ENCODE results near the gene SP140L. TPM values are rescaled to one million over a fixed set of nuclear protein-coding genes. Genes with fewer than 3 reads are reported as not detected.
"Not testable (repeated sequence)": the region's sequence is repeated elsewhere in the genome, so short reads cannot be mapped to it uniquely, and the experiment has no call there.

SP140L gene
- 10 to 100 TPM; 22.1 to 53.6 (median 35.7) TPM for total RNA-seq

- peak; percentile 84 to 91 (median 86) for DNase-seq
- Histone ChIP-seq H3K36me3 (no peaks in the 10 kb centered on the region), H3K27ac (peak within 1 kb of the TSS; percentile 81 to 86 (median 83)), H3K27me3 (no peaks in the 10 kb centered on the region), H3K4me3 (peak within 1 kb of the TSS; percentile 30 to 59 (median 53)), H3K9me3 (no peaks in the 10 kb centered on the region), H3K4me1 (peaks cover 0 to 10% (median 3%) of the 10 kb centered on the region in 4 donors)
- TF ChIP-seq CTCF (IDR thresholded peaks at IDR 0.05): no peak
- peak; percentile 55 to 60 for TF ChIP-seq POLR2A (IDR thresholded peaks at IDR 0.05)
Observed at GRCh38 chr2:230326453-230327417, at the start of gene SP140L. Gene SP140L (plus strand): TSS chr2:230327193. CDS start chr2:230327270, 77 bp downstream.

GRCh38 chr2:230282936-230283335, 44.1 kb upstream of the SP140L start:
- no peaks in the 10 kb centered on the region for H3K4me1 ChIP-seq
- no peaks in the 10 kb centered on the region for H3K9me3 ChIP-seq
- DNase-seq: no peak
- H3K27me3 ChIP-seq: no peaks in the 10 kb centered on the region
- H3K4me3 ChIP-seq: no peak overlapping the region
- H3K27ac ChIP-seq: no peak overlapping the region
- no peaks in the 10 kb centered on the region for H3K36me3 ChIP-seq
- TF ChIP-seq POLR2A (IDR thresholded peaks at IDR 0.05) (no peak), CTCF (IDR thresholded peaks at IDR 0.05) (no peak)

DNA sequence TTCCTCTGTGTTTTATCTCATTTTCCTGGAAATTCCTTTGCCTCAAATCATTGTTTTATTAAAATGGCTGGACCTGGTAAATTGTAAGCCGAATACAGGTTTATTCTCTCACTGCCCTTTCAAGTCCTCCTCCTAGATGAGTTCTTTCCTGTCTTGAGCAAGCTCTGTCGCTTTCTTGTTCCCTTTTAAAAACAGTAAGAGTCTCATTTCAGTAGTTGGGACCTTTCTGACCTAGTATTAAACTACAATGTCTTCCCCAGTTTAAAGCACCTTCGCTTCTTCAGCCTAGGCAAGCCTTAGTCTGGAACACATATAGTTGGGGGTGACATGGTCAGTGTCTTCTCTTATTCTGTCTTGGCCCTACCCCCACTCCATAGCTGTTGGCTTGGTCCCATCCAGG, 40.9 kb upstream of the SP140L start:
- TF ChIP-seq CTCF (IDR thresholded peaks at IDR 0.05): no peak
- TF ChIP-seq POLR2A (IDR thresholded peaks at IDR 0.05): no peak
- H3K36me3 ChIP-seq: no peaks in the 10 kb centered on the region
- H3K27me3 ChIP-seq: no peaks in the 10 kb centered on the region
- H3K27ac ChIP-seq: no peak overlapping the region
- H3K4me3 ChIP-seq: no peak overlapping the region
- no peak for DNase-seq
- H3K9me3 ChIP-seq: peaks cover 0 to 3% (median 0%) of the 10 kb centered on the region in 4 donors
- no peaks in the 10 kb centered on the region for H3K4me1 ChIP-seq

- H3K27me3 ChIP-seq, DNase-seq, H3K36me3 ChIP-seq, H3K27ac ChIP-seq, H3K4me1 ChIP-seq, H3K9me3 ChIP-seq, H3K4me3 ChIP-seq: not testable (repeated sequence)
Observed at GRCh38 chr2:230289311-230289710, 37.7 kb upstream of the SP140L start.

DNA sequence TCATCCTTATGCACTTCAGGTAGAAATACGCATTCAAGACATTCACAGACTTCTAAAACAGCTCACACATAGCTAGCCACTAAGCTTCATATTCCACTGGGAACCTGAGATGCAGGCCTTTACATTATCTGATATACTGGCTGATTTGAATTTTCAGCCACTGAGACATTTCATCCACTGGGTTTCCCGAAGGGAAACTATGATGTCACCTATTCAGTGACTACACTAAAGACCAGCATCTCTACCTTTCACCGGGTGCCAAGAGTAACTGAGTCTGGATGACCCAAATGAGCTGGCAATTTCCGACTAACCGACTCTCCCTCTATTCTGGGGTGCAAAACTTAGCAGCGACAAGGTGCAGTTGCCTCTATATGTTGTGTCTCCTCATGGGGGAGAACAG, 31.8 kb upstream of the SP140L start:
- Histone ChIP-seq H3K27ac (no peak overlapping the region), H3K4me1 (no peaks in the 10 kb centered on the region), H3K27me3 (no peaks in the 10 kb centered on the region), H3K36me3 (no peaks in the 10 kb centered on the region), H3K4me3 (no peak overlapping the region), H3K9me3 (no peaks in the 10 kb centered on the region)
- no peak for DNase-seq
- TF ChIP-seq POLR2A (IDR thresholded peaks at IDR 0.05) (no peak), CTCF (IDR thresholded peaks at IDR 0.05) (no peak)

DNA sequence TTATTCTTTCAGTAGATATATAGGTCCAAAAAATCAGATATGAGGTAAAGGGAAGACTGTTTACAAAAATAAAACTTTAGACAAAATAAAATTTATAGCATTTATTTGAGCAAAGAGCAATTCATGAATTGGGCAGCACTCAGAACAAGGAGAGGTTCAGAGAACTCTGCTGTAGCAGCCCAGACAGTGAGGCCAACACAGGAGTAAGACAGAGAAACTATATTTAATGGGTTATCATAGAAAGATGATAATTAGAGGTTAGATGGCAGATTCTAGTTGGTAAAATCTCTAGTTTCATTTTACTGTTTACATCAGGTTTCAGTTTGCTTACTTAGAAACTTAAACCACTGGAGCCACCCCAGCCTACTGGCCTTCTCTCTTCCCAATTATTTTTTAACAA, 30.1 kb upstream of the SP140L start:
- H3K9me3 ChIP-seq: no peaks in the 10 kb centered on the region
- TF ChIP-seq POLR2A (IDR thresholded peaks at IDR 0.05): no peak
- TF ChIP-seq CTCF (IDR thresholded peaks at IDR 0.05): no peak

More for the DNA sequence above, 30.1 kb upstream of the SP140L start:
- H3K27me3 ChIP-seq: no peaks in the 10 kb centered on the region
- no peak overlapping the region for H3K4me3 ChIP-seq
- no peak for DNase-seq
- no peak overlapping the region for H3K27ac ChIP-seq
- no peaks in the 10 kb centered on the region for H3K4me1 ChIP-seq
- H3K36me3 ChIP-seq: no peaks in the 10 kb centered on the region
